ENCODE results near the gene CDH4. TPM values are rescaled to one million over a fixed set of nuclear protein-coding genes. Genes with fewer than 3 reads are reported as not detected.

Gene CDH4
- total and polyA plus RNA-seq, 2 donors from 2014 or later, result 1.1 TPM; not detected in 1

DNA sequence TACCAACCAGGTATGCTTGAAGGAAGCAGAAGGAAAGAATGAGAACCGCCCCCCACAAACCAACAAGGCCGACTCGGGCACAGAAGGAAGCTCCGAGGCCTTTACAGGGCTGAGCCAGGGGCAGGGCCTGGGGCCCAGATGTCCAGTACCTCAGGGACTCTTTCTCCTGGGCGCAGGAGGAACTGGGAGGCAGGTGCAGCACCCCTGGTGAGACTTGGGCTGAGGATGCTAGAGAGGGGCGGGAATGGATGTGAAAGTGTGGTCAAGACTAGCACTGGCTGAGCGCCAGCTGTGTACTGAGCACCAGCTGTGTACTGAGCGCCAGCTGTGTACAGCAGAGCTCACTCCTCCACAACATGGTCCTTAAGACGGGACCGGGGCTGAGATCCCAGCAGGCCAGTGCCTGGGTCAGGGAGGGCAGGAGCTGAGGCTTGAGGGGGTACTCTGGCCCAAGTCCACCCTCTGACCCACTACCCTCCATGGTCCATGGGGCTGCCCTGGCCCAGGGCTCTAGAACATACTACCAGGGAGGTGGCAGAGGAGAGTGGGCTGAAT lies 444.2 kb downstream of the CDH4 start:
- Histone ChIP-seq H3K9ac (ENCODE audit: low read length in 3 of 3) (no peak overlapping the region), H3K4me3 (ENCODE audit: low read length in 3 of 3) (no peak overlapping the region), H3K4me1 (ENCODE audit: control insufficient read depth in 2 of 3, insufficient read depth in 2 of 3, low read depth in 1 of 3, low read length in 3 of 3) (no peaks in the 10 kb centered on the region), H3K27me3 (ENCODE audit: control insufficient read depth, insufficient read depth, low read length) (no peaks in the 10 kb centered on the region), H3K27ac (ENCODE audit: low read depth in 2 of 2, low read length in 2 of 2) (no peak overlapping the region), H3K36me3 (ENCODE audit: control insufficient read depth in 2 of 3, insufficient read depth in 3 of 3, low read length in 3 of 3) (no peaks in the 10 kb centered on the region), H3K9me3 (ENCODE audit: control insufficient read depth in 2 of 3, insufficient read depth in 1 of 3, low read length in 3 of 3) (no peaks in the 10 kb centered on the region)
- FAIRE-seq (no peak), DNase-seq (peak in 1 of 5 donors; percentile 56)
- TF ChIP-seq, protein P1, sequence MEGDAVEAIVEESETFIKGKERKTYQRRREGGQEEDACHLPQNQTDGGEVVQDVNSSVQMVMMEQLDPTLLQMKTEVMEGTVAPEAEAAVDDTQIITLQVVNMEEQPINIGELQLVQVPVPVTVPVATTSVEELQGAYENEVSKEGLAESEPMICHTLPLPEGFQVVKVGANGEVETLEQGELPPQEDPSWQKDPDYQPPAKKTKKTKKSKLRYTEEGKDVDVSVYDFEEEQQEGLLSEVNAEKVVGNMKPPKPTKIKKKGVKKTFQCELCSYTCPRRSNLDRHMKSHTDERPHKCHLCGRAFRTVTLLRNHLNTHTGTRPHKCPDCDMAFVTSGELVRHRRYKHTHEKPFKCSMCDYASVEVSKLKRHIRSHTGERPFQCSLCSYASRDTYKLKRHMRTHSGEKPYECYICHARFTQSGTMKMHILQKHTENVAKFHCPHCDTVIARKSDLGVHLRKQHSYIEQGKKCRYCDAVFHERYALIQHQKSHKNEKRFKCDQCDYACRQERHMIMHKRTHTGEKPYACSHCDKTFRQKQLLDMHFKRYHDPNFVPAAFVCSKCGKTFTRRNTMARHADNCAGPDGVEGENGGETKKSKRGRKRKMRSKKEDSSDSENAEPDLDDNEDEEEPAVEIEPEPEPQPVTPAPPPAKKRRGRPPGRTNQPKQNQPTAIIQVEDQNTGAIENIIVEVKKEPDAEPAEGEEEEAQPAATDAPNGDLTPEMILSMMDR (IDR thresholded peaks at IDR 0.05; ENCODE audit: borderline replicate concordance, extremely low read depth, insufficient read depth), result no peak
- intact Hi-C loops (cut with DNase I), result no loop called here

DNA sequence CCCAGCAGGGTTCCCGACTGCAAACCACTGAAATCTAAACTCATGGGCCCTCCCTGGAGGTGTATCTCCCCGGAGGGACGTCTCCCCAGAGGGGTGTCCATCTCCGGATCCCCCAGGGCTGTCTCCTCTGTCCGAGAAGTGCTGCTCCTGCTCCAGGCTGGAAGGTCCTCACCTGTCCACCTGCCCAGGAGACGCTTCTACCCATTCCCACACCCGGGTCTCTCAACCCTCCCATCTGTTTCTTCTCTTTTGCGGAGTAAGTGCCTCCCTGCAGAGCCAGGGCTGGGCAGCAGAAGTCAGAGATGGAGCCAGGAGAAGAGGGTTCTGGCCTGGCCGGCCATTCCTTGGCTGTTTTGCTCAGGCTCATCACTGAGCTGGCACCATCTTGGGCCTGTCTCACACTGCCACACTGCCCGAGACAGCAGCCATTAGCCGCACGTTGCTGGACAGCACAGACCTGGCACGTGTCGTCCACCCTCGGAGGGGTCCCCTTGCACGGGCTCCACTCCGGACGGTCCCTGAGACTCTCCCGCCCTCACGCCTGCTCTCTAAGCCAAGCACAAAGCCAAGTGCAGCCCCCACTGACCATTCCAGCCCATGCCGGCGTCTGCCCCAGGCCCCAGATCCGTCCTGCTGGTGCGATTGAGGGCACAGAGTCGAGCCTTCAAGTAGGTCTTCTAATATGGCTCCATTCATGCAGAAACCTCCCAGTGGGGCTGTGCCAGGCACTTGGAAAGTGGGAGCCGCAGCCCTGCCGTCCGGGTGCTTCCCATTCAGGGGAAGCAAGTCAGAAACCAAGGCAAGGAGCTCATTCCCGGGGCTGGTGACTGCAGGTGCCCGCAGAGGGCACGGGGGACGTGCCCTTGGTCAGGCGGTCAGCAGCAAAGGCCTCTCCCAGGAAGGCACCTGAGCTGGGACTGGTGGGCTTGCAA lies 445.9 kb downstream of the CDH4 start:
- DNase-seq, result peak in 1 of 5 donors; percentile 56
- Histone ChIP-seq H3K9ac (ENCODE audit: low read length in 3 of 3) (no peak overlapping the region), H3K9me3 (ENCODE audit: control insufficient read depth in 2 of 3, insufficient read depth in 1 of 3, low read length in 3 of 3) (no peaks in the 10 kb centered on the region), H3K4me1 (ENCODE audit: control insufficient read depth in 2 of 3, insufficient read depth in 2 of 3, low read depth in 1 of 3, low read length in 3 of 3) (no peaks in the 10 kb centered on the region), H3K4me3 (ENCODE audit: low read length in 3 of 3) (no peak overlapping the region), H3K36me3 (ENCODE audit: control insufficient read depth in 2 of 3, insufficient read depth in 3 of 3, low read length in 3 of 3) (no peaks in the 10 kb centered on the region), H3K27ac (ENCODE audit: low read depth in 2 of 2, low read length in 2 of 2) (no peak overlapping the region), H3K27me3 (ENCODE audit: control insufficient read depth, insufficient read depth, low read length) (no peaks in the 10 kb centered on the region)
- TF ChIP-seq, protein P1 (IDR thresholded peaks at IDR 0.05; ENCODE audit: borderline replicate concordance, extremely low read depth, insufficient read depth), result no peak
- intact Hi-C loops (cut with DNase I), result no loop called here
- FAIRE-seq, result no peak

DNA sequence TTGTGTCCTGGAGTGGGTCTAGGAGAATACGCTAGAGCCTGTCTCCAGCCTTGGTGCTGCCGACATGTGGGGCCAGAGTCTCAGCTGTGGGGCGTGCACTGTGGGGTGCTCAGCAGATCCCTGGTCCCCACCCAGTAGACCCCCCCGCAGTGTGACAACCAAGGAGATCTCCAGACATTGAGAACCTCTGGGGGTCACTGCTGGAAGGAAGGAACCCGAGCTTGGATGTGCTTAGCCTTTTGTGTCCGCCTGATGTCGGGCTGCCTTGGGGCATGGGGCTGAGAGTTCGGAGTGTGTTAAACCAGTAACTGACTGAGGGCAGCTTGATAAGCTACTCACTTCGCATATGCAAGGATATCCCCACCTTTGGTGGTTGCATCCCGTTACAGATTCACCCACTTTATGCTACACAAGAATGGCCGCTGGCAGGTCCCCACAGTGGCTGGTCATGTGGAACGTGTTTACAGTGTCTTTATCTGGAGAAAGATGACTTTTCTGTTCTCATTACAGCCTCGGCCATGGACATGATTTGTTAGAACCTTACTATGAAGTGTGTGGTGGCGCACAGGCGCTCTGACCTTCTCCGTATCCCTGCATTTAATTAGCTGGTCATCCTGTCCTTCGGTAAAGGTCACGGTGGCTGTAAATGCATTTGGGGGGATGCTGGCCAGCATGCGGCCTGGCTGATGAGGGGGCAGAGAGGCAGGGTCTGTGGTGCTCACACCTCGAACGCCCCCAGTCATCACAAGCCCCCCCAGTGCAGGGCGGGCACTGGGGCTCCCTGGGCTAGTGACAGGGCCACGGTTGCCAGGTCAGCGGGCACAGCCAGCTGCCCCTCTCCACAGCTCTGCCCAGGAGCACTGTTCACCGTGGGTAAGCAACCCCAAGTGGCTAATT lies 446.8 kb downstream of the CDH4 start:
- Histone ChIP-seq H3K36me3 (ENCODE audit: control insufficient read depth in 2 of 3, insufficient read depth in 3 of 3, low read length in 3 of 3) (no peaks in the 10 kb centered on the region), H3K27me3 (ENCODE audit: control insufficient read depth, insufficient read depth, low read length) (no peaks in the 10 kb centered on the region), H3K27ac (ENCODE audit: low read depth in 2 of 2, low read length in 2 of 2) (no peak overlapping the region), H3K9ac (ENCODE audit: low read length in 3 of 3) (no peak overlapping the region), H3K4me1 (ENCODE audit: control insufficient read depth in 2 of 3, insufficient read depth in 2 of 3, low read depth in 1 of 3, low read length in 3 of 3) (no peaks in the 10 kb centered on the region), H3K9me3 (ENCODE audit: control insufficient read depth in 2 of 3, insufficient read depth in 1 of 3, low read length in 3 of 3) (no peaks in the 10 kb centered on the region), H3K4me3 (ENCODE audit: low read length in 3 of 3) (no peak overlapping the region)
- FAIRE-seq (no peak), DNase-seq (peak in 1 of 5 donors; percentile 53)
- TF ChIP-seq, protein P1 (IDR thresholded peaks at IDR 0.05; ENCODE audit: borderline replicate concordance, extremely low read depth, insufficient read depth), result no peak
- intact Hi-C loops (cut with DNase I), result no loop called here

Data from kidney (tissue), 14 donors.